HUES6 (cell line): ENCODE data around the gene NME1.

Experiments used
- H3K27ac ChIP-seq: 2 replicates; pipeline ENCODE4 v1.7.0; 2013; ENCODE audit warnings: low read depth, mild to moderate bottlenecking, low read length, inconsistent platforms
- H3K27me3 ChIP-seq: 2 replicates; pipeline ENCODE4 v1.6.1; 2013; ENCODE audit warnings: low read length; ENCODE audit not compliant: control insufficient read depth, insufficient read depth
- H3K36me3 ChIP-seq: 2 replicates; pipeline ENCODE4 v1.6.1; 2013; ENCODE audit warnings: low read length; ENCODE audit not compliant: control insufficient read depth, insufficient read depth
- H3K4me1 ChIP-seq: 2 replicates; pipeline ENCODE4 v1.6.1; 2013; ENCODE audit warnings: low read length; ENCODE audit not compliant: control insufficient read depth, insufficient read depth
- H3K4me3 ChIP-seq: 2 replicates; pipeline ENCODE4 v1.5.1; 2013; ENCODE audit warnings: low read depth, low read length
- H3K9ac ChIP-seq: one replicate; pipeline ENCODE4 v1.6.1; 2013; ENCODE audit warnings: mild to moderate bottlenecking, low read length
- H3K9me3 ChIP-seq: 2 replicates; pipeline ENCODE4 v1.6.1; 2013; ENCODE audit warnings: low read depth, low read length; ENCODE audit not compliant: control insufficient read depth, insufficient read depth

The NME1 gene

DNA sequence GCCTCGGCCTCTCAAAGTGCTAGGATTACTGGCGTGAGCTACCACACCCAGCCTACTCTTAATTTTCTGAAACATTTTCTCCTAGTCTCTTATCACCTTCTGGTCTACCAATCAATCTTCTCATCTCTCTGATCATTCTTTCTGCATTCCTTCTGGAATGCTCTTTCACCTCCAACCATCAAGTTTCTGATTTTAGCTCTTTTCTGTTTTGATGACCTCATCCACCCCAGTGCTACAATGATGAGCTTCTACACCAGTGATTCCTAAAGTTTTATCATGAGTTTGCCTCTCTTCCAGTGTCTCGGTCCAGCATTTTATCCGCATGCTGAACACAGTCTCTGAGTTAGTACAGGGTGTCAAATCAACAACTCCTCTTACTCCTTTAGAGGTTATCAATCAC is 44.4 kb downstream of the NME1 start:
- no peaks in the 10 kb centered on the region for H3K27me3 ChIP-seq
- H3K4me1 ChIP-seq: no peaks in the 10 kb centered on the region
- no peak overlapping the region for H3K4me3 ChIP-seq
- H3K9me3 ChIP-seq: no peaks in the 10 kb centered on the region
- H3K27ac ChIP-seq: no peak overlapping the region
- peaks cover 92% of the 10 kb centered on the region for H3K36me3 ChIP-seq
- no peak overlapping the region for H3K9ac ChIP-seq

DNA sequence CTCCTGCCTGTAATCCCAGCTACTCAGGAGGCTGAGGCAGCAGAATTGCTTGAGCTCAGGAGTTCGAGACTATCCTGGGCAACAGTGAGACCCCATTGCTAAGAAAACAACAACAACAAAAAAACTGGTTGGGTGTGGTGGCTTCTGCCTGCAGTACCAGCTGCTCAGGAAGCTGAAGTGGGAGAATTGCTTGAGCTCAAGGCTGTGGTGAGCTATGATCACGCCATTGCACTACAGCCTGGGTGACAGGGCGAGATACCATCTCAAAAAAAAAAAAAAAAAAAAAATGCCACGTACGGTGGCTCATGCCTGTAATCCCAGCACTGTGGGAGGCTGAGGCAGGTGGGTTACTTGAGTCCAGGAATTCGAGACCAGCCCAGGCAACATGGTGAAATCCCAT is 46.9 kb downstream of the NME1 start:
- Histone ChIP-seq H3K27ac (no peak overlapping the region), H3K36me3 (peaks cover 89% of the 10 kb centered on the region), H3K9ac (no peak overlapping the region), H3K4me1 (no peaks in the 10 kb centered on the region), H3K27me3 (no peaks in the 10 kb centered on the region), H3K9me3 (no peaks in the 10 kb centered on the region), H3K4me3 (no peak overlapping the region)

DNA sequence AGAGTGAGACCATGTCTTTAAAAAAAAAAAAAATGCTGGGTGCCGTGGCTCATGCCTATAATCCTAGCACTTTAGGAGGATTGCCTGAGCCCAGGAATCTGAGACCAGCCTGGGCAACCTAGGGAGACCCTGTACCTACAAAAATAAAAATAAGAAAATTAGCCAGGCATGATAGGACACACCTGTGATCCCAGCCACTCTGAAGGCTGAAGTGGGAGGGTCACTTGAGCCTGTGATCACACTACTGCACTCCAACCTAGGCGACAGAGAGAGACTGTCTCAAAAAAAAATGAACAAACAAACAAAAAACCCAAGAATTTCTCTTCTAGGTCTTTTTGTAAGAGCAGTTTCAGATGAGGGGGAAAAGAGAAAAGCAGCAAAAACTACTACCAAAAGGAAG is 47.5 kb downstream of the NME1 start:
- H3K27me3 ChIP-seq: no peaks in the 10 kb centered on the region
- H3K36me3 ChIP-seq: peaks cover 89% of the 10 kb centered on the region
- H3K4me1 ChIP-seq: no peaks in the 10 kb centered on the region
- no peak overlapping the region for H3K27ac ChIP-seq
- H3K9me3 ChIP-seq: no peaks in the 10 kb centered on the region
- H3K4me3 ChIP-seq: no peak overlapping the region
- H3K9ac ChIP-seq: no peak overlapping the region

DNA sequence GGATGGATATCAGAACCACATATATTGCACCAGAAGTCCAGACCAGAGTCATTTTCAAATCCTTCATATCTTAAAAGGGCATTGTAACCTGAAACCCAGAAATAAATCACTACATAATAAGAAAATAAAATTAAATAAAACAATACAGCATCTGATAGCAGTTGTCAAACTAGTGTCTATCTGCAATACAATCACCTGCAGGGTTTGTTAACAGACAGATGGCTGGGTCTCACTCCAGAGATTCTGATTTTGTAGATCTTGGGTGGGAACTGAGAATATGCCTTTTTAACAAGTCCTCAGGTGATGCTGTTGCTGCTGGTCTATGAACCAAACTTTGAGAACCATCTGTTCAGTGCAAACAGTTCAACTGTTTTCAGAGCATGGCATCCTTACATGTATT is 50.5 kb downstream of the NME1 start:
- Histone ChIP-seq H3K9ac (no peak overlapping the region), H3K27ac (no peak overlapping the region), H3K27me3 (no peaks in the 10 kb centered on the region), H3K4me3 (no peak overlapping the region), H3K9me3 (no peaks in the 10 kb centered on the region), H3K4me1 (no peaks in the 10 kb centered on the region), H3K36me3 (peaks cover 95% of the 10 kb centered on the region)
